HEK293T (cell line): ENCODE results near the gene CSNK1E.

Experiments used
- ELF4 ChIP-seq: fragments of 450-650 bp; IDR thresholded peaks from 2 replicates; pipeline ENCODE4 v1.6.1; 2017; ENCODE audit warnings: antibody characterized with exemption
- FOXM1 ChIP-seq: fragments of 450-650 bp; IDR thresholded peaks from 2 replicates; pipeline ENCODE4 v1.6.1; 2017; ENCODE audit warnings: mild to moderate bottlenecking, borderline replicate concordance
- SUZ12 ChIP-seq: fragments of 450-650 bp; IDR thresholded peaks from 2 replicates; pipeline ENCODE4 v1.6.1; 2016; ENCODE audit warnings: mild to moderate bottlenecking
- TARDBP ChIP-seq: fragments of 450-650 bp; IDR thresholded peaks from 2 replicates; pipeline ENCODE4 v1.6.1; 2016

DNA sequence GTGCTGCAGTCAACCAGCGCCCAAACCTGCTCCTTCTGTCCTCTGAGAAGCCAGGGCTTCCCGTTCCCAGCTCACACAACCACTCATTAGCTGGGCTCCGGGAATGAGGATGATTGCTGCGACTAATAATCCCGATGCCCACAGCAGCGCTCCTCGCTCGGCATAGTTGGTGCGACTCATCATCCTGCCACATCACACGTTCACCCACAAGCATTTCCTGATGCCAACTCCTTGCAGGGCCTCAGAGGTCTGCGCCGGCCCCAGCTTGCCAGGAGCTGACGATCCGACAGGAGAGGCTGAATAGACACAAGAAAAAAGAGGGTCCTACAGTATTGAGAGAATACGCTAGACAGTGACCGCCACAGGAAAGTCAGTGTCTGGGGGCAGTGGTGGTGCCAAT, 10.6 kb upstream of the CSNK1E start:
- TF ChIP-seq TARDBP (no peak), SUZ12 (no peak), ELF4 (no peak), FOXM1 (no peak)
